HG03039 (cell line): Measurements from ENCODE around the gene ZBTB44.
"Not testable (repeated sequence)": the region's sequence is repeated elsewhere in the genome, so short reads cannot be mapped to it uniquely, and the experiment has no call there.

ENCODE experiments used
- ATAC-seq: cut with Tn5 transposase; IDR thresholded peaks from one replicate; pipeline ENCODE4 v1.9.1; 2021; ENCODE audit warnings: mild to moderate bottlenecking, moderate library complexity; ENCODE audit not compliant: unreplicated experiment

The ZBTB44 gene

GRCh38 chr11:130314750-130315285 lies at the start of gene ZBTB44:
Gene ZBTB44, minus strand, starts transcription at chr11:130314917. Its CDS starts 53,044 bp downstream, at chr11:130261873.
- ATAC-seq, result peak; percentile 60

GRCh38 chr11:130359419-130359818 lies 44.7 kb upstream of the ZBTB44 start:
- ATAC-seq, result no peak

GRCh38 chr11:130358398-130358797 lies 43.7 kb upstream of the ZBTB44 start:
- ATAC-seq, result no peak

- ATAC-seq, result no peak
Observed at GRCh38 chr11:130347261-130347660, 32.5 kb upstream of the ZBTB44 start.

GRCh38 chr11:130344841-130345240 lies 30.1 kb upstream of the ZBTB44 start:
- no peak for ATAC-seq

- no peak for ATAC-seq
Observed at GRCh38 chr11:130340671-130341319, 26.1 kb upstream of the ZBTB44 start.

- ATAC-seq, result no peak
Observed at GRCh38 chr11:130338667-130339066, 23.9 kb upstream of the ZBTB44 start.

GRCh38 chr11:130337281-130338089 lies 22.8 kb upstream of the ZBTB44 start:
- no peak for ATAC-seq

GRCh38 chr11:130331397-130331796 lies 16.7 kb upstream of the ZBTB44 start:
- not testable (repeated sequence) for ATAC-seq

GRCh38 chr11:130330101-130330684 lies 15.5 kb upstream of the ZBTB44 start:
- ATAC-seq, result no peak

GRCh38 chr11:130328420-130328819 lies 13.7 kb upstream of the ZBTB44 start:
- no peak for ATAC-seq

GRCh38 chr11:130327716-130328115 lies 13.0 kb upstream of the ZBTB44 start:
- ATAC-seq, result no peak

- ATAC-seq, result no peak
Observed at GRCh38 chr11:130325691-130326090, 11.0 kb upstream of the ZBTB44 start.

- no peak for ATAC-seq
Observed at GRCh38 chr11:130323452-130324450, 9.0 kb upstream of the ZBTB44 start.

GRCh38 chr11:130322126-130322525 lies 7.4 kb upstream of the ZBTB44 start:
- ATAC-seq, result no peak

GRCh38 chr11:130318031-130318673 lies 3.4 kb upstream of the ZBTB44 start:
- ATAC-seq, result no peak

GRCh38 chr11:130315354-130315970 lies 745 bp upstream of the ZBTB44 start:
- ATAC-seq, result no peak

GRCh38 chr11:130314184-130314749 lies 450 bp downstream of the ZBTB44 start:
- peak; percentile 53 for ATAC-seq
